NB4 (cell line): Measurements from ENCODE around the gene MACROD2.

Source experiments
- MYC ChIP-seq: IDR thresholded peaks from 2 replicates; pipeline ENCODE4 v1.6.1; 2011; ENCODE audit warnings: low read depth, low read length
- POLR2A ChIP-seq: IDR thresholded peaks from 2 replicates; pipeline ENCODE4 v1.6.1; 2011; ENCODE audit warnings: mild to moderate bottlenecking; ENCODE audit not compliant: insufficient read length; ENCODE audit errors: extremely low read depth
- TF ChIP-seq, protein P1 (sequence below): IDR thresholded peaks from one replicate; pipeline ENCODE4 v1.5.1; 2012; ENCODE audit warnings: low read depth, low read length

DNA sequence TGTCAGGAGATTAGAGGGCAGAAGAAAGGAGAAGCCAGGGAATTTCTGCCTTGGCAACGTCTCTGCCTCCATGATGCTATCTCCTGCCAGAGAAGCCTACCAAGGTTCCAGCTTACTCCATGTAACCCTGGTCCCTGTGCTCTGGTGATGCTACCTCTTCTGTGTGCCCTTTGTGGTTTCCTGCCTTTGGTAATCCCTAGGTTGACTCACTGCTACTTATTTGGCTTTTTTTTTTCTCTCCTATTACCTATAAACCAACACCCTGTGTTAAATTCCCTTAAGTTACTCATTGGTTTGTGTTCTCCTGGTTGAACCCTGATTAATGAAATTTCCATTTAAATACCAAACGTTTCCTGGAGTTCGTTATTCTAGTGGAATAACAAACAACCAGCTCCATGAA, 869.9 kb downstream of the MACROD2 start:
- TF ChIP-seq, protein P1, sequence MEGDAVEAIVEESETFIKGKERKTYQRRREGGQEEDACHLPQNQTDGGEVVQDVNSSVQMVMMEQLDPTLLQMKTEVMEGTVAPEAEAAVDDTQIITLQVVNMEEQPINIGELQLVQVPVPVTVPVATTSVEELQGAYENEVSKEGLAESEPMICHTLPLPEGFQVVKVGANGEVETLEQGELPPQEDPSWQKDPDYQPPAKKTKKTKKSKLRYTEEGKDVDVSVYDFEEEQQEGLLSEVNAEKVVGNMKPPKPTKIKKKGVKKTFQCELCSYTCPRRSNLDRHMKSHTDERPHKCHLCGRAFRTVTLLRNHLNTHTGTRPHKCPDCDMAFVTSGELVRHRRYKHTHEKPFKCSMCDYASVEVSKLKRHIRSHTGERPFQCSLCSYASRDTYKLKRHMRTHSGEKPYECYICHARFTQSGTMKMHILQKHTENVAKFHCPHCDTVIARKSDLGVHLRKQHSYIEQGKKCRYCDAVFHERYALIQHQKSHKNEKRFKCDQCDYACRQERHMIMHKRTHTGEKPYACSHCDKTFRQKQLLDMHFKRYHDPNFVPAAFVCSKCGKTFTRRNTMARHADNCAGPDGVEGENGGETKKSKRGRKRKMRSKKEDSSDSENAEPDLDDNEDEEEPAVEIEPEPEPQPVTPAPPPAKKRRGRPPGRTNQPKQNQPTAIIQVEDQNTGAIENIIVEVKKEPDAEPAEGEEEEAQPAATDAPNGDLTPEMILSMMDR: no peak
- no peak for TF ChIP-seq POLR2A
- TF ChIP-seq MYC: no peak
